NCI-H1105 treated with DMSO at 0.1 percent for 48 hours (cell line): Measurements from ENCODE around the gene SLIT1.

ENCODE experiments used
- DNase-seq: peaks from one replicate; lab custom pipeline; 2025; lab: John Stamatoyannopoulos, UW

The SLIT1 gene

DNA sequence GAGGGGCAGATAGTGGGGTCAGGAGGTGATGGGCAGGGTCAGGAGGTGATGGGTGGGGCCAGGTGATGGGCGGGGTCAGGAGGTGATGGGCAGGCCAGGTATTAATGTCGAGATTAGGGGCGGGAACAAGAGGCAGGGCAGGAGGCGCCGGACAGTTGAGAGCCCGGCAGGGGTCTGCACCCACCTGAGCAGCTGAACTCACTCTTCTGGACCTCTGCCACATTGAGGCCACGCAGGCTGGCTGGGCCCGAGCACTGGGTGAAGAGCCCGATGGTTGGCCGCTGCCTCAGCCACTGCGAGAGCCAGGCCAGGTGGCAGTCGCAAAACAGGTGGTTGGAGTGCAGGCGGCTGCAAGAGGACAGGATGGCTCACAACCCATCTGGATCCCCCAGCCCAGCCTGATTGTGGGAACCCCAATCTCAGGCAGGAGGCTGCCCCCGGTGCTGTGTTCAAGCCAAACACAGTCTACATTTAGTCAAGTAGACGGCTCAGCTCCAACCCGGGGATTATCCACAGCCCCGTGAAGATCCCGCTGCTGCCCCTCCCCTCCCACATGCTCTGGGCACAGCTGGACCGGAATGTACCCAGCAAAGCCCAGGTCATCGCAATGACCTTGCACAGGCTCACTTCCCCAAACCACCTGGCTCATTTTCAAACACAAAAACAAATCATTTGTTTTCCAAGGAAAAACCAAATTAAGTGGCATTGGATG, 122.3 kb downstream of the SLIT1 start:
- no peak for DNase-seq

GRCh38 chr10:97062456-97062855, 123.3 kb downstream of the SLIT1 start:
- no peak for DNase-seq

- DNase-seq = no peak
Measured at GRCh38 chr10:97062046-97062445, 123.7 kb downstream of the SLIT1 start.

DNA sequence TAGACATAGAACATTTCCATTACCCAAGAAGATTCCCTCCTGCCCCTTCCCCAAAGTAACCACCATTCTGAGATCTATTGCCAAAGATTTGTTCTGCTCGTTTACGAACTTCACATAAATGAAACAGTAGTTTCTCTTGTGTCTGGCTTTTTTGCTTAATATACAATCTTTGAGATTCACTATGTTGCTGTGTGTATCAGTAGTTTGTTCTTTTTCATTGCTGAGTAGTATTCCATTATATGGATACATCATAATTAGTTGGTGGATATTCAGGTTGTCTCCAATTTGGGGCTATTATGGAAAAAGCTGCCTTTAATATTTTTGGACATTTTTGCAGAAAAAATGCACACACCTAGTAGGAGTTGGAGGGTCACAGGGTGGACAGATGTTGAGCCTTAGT, 124.3 kb downstream of the SLIT1 start:
- DNase-seq = no peak

GRCh38 chr10:97060441-97061084, 125.2 kb downstream of the SLIT1 start:
- no peak for DNase-seq

GRCh38 chr10:97059872-97060205, 125.9 kb downstream of the SLIT1 start:
- no peak for DNase-seq

GRCh38 chr10:97059006-97059871, 126.5 kb downstream of the SLIT1 start:
- no peak for DNase-seq

DNA sequence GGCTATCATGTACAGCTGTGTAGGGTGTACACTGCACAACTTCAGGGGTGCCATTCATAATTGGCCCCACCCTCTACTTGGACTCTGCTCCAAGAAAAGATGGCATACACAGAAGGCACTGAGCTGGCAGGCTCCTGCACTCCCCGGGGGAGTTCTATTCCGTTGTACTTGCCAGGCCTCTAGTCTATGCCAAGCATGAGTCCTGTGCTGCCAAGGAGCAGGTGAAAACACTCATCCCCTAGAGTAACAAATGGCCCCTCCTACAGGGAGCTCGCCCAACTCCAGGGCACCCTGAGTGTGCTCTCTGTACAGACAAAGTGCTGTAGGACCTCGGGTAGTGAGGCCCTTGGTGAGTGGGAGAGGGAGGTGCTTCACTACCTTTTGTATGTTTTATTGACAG, 127.2 kb downstream of the SLIT1 start:
- peak; percentile 12 for DNase-seq

DNA sequence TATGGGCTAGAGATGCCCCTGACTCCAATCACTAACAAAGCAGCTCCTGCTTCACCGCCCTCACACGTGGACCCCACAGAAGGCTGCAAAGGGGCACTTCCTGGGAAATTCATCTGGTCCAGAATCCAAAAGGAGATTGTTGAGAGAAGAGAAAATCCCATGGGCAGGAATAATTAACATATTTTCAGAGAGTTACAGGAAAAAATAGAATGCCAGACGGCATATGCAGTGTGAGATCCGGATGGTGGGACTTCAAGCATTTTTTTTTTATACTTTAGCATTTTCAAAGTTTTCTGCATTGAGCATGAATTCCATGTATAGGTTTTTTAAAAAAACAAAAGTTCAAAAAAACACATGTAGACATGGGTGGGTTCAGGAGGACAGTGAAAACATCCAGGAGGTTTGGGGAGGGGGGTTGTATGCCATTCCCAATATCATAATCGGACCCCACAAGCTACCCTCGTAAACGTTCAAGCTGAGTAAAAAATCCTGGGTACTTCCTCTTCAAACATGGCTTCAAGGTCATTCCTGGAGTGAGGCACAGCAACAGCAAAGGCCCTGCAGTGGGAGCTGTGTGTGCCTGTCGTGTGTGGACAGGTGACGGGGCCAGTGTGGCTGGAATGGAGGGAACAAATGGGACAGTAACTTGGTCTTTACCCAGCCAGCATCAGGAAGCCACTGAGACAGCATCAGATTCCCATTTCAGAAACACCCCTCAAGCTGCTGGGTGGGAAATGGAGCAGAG, 128.1 kb downstream of the SLIT1 start:
- DNase-seq = no peak

DNA sequence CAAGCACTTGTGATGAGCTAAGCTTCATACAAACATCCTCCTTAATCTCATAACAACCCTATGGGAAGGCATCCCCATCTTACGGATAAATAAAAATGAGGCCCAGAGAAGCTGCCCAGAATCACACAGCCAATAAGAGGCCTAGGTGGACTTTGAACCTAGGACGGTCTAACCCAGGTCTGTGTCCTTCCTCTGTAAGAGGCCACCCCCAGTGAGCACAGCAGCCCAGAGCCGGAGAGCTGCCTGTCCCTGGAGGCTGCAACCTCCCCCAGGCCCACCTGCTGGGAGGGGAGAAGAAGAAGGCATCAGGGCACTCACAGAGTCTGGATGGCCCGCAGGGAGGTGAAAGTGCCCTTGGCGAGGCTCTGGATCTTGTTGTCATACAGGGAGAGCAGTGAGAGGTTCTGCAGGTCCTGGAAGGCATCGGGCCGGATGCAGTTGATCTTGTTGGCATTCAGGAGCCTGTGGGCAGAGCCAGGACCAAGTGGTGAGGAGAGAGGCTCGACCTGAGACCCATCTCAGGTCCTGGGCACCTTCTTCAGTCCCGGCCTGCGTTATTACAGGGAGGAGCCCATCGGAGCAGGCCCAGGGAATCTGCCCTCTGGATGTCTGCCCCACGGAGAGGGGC, 129.6 kb downstream of the SLIT1 start:
- no peak for DNase-seq

- peak; percentile 74 for DNase-seq
Measured at GRCh38 chr10:97053276-97053675, 132.5 kb downstream of the SLIT1 start.

- DNase-seq = no peak
Measured at GRCh38 chr10:97050956-97051496, 134.7 kb downstream of the SLIT1 start.

DNA sequence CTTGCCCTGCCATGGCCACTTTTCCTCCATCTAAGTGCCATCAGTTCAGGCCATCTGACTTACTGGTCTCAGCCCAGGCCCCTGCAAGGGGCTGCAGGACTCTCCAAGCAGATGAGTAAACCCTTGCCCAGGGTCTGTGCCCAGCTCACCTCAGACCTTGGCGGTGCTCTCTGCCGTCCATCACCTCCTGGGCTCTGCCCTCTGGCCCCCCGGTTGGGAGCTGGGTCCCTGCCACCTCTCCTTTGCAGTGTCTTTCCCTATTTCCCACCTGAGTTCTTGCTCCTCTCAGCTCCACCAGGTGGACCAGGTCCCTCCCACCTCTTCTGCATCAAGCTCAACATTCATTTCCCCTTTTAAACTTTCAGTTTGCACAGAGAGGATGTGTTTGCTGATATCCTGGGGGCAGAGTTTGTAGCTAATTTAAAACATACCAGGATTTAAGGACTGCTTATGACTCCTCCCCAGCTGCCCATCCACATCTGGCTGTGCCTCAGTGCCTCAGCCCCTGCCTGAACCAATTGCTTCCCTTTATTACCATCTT, 135.5 kb downstream of the SLIT1 start:
- no peak for DNase-seq

DNA sequence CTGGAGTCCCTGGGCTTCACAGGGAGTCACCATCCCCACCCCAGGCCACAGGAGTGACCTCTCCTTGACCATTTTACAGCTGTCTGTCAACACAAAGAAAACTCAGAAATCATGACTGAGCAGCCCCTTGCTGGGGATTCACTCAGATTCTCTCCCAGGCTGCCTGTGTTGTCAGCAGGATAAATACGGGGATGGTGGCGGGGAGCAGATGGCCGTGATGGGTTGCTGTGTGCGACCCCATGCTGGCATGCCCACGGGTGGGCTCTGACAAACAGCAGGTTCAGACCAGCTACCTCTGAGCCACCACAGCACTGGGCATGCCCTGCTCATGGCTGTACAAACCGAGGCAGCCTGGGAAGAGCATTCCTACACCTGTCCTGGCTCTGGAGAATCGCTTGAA, 136.1 kb downstream of the SLIT1 start:
- DNase-seq = no peak

DNA sequence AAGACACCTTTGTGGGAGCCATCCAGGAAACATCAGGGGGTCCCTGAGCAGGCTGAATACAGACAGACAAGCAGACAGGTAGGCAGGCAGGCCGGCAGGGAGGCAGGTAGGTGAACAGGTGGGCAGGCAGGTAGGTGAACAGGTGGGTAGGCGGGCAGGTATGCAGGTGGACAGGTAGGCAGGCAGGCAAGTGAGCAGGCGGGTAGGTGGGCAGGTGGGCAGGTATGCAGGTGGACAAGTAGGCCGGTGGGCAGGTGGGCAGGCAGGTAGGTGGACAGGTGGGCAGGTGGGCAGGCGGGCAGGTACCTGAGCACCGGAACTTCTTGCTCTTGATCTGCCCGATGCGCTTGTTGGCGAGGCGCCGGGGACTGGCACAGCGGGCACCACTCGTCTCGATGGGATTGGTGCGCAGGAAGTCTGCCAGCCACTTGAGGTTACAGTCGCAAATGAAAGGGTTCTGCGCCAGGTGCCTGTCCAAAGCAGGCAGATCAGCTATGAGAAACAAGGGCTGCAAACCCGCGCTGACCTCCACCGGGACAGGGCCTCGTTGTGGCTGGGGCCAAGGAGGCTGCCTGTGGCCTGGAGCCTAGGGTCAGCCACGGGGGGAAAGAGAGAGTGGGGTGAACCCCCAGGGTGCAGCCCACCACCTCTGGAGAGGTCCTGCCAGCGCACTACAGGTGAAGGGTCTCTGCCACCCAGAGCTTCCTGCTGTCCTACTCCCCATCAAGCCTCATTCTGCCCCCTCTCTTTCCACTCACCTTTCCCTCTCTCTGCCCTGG, 136.9 kb downstream of the SLIT1 start:
- DNase-seq = peak; percentile 79

DNA sequence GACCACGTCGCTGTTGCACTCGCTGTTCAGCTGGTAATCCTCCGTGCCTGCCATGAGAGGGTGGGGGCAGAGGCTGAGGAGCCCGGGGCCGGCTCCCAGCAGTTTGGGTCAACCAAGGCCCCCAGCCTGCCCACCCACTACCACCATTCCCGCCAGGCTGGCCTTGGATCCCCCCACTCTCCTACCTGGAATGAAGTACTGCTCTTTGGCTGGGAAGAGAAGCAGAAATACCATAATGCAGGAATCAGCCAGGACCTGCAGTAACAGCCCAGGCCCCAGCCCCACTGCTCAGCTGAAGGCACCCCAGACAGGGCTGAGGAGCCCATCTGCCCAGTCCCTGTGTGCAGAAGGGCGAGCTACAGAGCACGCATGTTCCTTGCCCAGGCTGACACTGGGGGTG, 138.0 kb downstream of the SLIT1 start:
- DNase-seq = no peak

- no peak for DNase-seq
Measured at GRCh38 chr10:97047083-97047736, 138.5 kb downstream of the SLIT1 start.

- peak; percentile 1 for DNase-seq
Measured at GRCh38 chr10:97046456-97047082, 139.2 kb downstream of the SLIT1 start.

GRCh38 chr10:97043563-97043855, 142.2 kb downstream of the SLIT1 start:
- DNase-seq = no peak
